T-helper 1 cell treated with Interleukin-12 subunit alpha and Interleukin-12 subunit beta and Interleukin-4 antibody, amounts not matched to agents 30 ng/mL and 1 ng/mL, for 36 hours (primary cell): ENCODE results near the gene RASD1. TPM values are rescaled to one million over a fixed set of nuclear protein-coding genes. Genes with fewer than 3 reads are reported as not detected.

ENCODE experiments used
- intact Hi-C: fragments of 100-400 bp; cut with micrococcal nuclease; formaldehyde crosslinking; loops from one replicate; pipeline ENCODE4 v1.15.1; 2024
- total RNA-seq: library from RNA; stranded (reverse); gene quantifications from 2 replicates; pipeline ENCODE4 v1.2.3, GENCODE V29; 2022

The RASD1 gene
- total RNA-seq, 1 donor from 2014 or later: 2.1 TPM

- intact Hi-C loops: no loop called here
Measured at GRCh38 chr17:17448723-17449122, 47.5 kb downstream of the RASD1 start.

GRCh38 chr17:17448076-17448475 is 48.1 kb downstream of the RASD1 start:
- intact Hi-C loops: no loop called here

GRCh38 chr17:17447264-17447663 is 48.9 kb downstream of the RASD1 start:
- intact Hi-C loops: no loop called here

GRCh38 chr17:17446666-17447155 is 49.5 kb downstream of the RASD1 start:
- intact Hi-C loops: no loop called here

GRCh38 chr17:17445925-17446665 is 50.1 kb downstream of the RASD1 start:
- intact Hi-C loops: no loop called here

GRCh38 chr17:17445296-17445924 is 50.8 kb downstream of the RASD1 start:
- intact Hi-C loops: no loop called here

Other genes starting within 250 kb of the RASD1 start
- gene COPS3, start 215.1 kb downstream of the RASD1 start, total RNA-seq: 92.4 and 95.8 TPM in 2 replicates
- gene NT5M, start 193.0 kb downstream of the RASD1 start, total RNA-seq: 3.2 and 3.5 TPM in 2 replicates
- gene MED9, start 19.4 kb downstream of the RASD1 start, total RNA-seq: 12.7 and 13.5 TPM in 2 replicates
- 14.1 and 24.3 TPM in 2 replicates for gene PEMT, start 95.3 kb upstream of the RASD1 start, total RNA-seq
- 21.4 and 24.4 TPM in 2 replicates for gene RAI1, start 185.1 kb upstream of the RASD1 start, total RNA-seq